ENCODE results near the gene OR2M3. TPM values are rescaled to one million over a fixed set of nuclear protein-coding genes. Genes with fewer than 3 reads are reported as not detected.
"Not testable (repeated sequence)": the region's sequence is repeated elsewhere in the genome, so short reads cannot be mapped to it uniquely, and the experiment has no call there.

The OR2M3 gene
- total RNA-seq (2014; rRNA removed; shearing (Covaris generic)), result 0.04 TPM in 1 of 2 replicates, not detected in the other

GRCh38 chr1:248196965-248197364 is at the start of gene OR2M3:
Gene OR2M3 (plus strand): TSS chr1:248197265. CDS start chr1:248203068, 5,803 bp downstream.
- no peak for DNase-seq (ENCODE audit: low spot score)

DNA sequence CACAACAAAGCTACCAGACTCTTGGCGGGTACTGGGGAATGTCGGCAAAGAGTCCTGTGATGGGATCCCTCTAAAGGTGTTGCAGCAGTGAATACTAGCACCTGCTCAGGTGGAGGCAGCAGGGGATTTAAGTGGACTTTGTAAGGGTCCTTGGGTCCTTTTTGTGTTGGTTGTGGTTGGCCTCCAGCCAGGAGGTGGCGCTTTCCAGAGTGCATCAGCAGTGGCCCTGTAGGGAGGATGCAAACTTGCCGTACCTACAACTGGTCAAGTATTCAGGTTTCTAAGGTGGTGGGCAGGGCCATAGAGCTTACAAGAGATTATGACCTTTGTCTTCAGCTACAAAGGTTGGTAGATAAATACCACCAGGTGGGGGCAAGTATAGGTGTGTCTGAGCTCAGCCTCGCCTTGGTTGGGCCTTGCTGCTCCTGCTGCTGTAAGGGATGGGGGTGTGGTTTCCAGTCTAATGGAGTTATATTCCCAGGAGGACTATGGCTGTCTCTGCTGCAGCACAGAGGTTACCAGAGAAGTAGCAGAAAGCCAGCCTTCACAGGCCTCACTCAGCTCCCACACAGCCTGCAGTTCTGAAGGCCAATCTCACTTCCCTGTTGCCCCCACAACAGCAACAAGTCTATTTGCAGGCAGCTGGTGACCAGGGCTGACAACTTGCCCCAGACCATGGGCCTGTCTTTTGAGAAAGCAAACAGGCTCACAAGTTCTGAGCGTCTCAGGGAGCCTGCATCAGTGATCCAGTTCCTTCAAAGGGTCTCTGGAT is 44.8 kb upstream of the OR2M3 start:
- no peak for DNase-seq (ENCODE audit: low spot score)

DNA sequence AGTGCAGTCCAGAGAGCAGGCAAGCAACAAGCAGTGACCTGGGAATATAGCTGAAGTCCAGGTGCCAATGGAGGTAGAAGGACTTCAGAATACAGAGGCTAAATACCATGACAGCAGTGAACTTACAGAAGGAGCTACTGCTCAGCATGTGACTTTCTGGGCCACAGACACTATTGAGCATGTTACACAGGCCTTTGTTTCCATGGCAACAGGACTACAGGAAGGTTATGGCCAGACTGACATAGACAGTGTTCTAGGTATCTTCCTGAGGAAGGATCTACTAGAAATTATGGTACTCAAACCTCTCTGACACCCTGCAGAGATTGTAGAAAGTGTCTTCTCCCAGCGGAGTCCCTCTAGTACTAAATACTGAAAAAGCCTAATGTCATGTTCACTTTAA is 41.1 kb upstream of the OR2M3 start:
- DNase-seq (ENCODE audit: low spot score), result no peak

GRCh38 chr1:248158758-248159157 is 38.3 kb upstream of the OR2M3 start:
- DNase-seq (ENCODE audit: low spot score), result no peak

DNA sequence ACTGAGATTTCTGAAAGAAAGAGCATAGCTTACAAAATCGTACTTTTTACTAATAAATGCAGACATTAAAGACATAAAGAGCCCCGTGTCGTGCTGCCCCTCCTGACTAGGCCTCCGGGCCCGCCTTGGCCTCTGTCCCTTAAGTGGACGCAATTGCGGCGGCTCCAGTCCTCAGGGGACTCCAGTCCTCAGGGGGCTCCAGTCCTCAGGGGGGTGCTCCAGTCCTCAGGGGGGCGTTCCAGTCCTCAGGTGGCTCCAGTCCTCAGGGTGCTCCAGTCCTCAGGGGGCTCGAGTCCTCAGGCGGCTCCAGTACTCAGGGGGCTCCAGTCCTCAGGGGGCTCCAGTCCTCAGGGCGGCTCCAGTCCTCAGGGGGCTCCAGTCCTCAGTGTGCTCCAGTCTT is 33.0 kb upstream of the OR2M3 start:
- no peak for DNase-seq (ENCODE audit: low spot score)

- DNase-seq (ENCODE audit: low spot score), result peak; percentile 10
Observed at GRCh38 chr1:248165186-248165585, 31.9 kb upstream of the OR2M3 start.

DNA sequence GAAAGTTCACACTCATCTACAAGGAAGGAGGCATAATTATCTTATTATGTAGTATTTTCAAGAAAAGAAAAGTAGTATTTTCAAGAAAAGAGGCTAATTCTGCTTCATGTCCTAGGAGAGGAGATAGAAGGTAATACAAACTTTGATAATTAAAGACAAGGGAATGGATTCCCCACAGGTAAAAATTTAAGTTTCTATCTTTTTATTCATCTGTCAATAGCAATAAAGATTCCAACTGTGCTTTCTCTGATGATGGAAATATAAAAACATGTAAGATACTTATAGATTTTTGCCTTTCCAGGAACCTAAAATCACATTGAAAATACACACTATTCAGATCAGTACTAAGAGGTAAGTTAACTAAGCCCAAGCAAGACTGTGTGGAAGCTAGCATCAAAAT is 22.5 kb upstream of the OR2M3 start, which contains the start of gene OR2M2:
OR2M2 (plus strand) TSS at position 301 of the 400 bp plus-strand sequence. CDS start 5,165 bp downstream, outside the sequence.
- no peak for DNase-seq (ENCODE audit: low spot score)

GRCh38 chr1:248183996-248184395 is 13.1 kb upstream of the OR2M3 start:
- no peak for DNase-seq (ENCODE audit: low spot score)

DNA sequence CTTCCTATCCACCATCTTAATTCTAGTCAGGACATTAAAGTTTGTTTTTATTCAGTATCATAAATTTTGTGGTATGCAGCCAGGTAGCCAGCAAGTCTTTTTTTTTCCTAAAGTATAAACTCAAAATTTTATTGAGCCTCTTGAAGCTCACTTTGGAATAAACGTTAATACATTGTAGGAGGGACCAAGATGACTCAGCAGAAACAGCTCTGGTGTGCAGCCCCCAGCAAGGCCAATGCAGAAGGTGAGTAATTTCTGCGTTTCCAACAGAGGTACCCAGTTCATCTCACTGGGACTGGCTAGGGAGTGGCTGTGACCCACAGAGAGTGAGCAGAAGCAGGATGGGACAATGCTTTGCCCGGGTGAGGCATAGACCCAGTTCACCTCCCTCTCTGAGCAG is 9.7 kb upstream of the OR2M3 start:
- DNase-seq (ENCODE audit: low spot score), result no peak

GRCh38 chr1:248189026-248189425 is 8.0 kb upstream of the OR2M3 start:
- no peak for DNase-seq (ENCODE audit: low spot score)

- no peak for DNase-seq (ENCODE audit: low spot score)
Observed at GRCh38 chr1:248194117-248194516, 2.9 kb upstream of the OR2M3 start.

DNA sequence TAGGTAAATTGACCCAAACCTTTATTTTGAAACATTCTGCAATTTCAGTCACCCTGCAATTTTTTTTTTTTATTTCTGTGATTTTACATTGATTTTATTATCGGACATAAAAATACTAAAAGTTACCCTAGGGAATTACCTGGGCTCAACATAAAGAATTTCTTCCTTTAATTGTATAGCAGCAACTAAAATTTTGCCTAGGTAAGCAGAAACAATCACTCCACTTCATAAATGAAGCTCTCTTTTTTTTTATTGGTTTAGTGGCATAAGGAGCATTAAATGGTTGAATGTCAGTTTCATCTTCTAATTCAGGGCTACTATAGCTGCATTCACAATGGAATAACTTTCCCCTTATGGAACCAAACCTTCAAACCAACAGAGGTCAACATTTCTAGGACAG is 18.8 kb downstream of the OR2M3 start:
- no peak for DNase-seq (ENCODE audit: low spot score)

- no peak for DNase-seq (ENCODE audit: low spot score)
Observed at GRCh38 chr1:248225537-248225936, 28.5 kb downstream of the OR2M3 start.

DNA sequence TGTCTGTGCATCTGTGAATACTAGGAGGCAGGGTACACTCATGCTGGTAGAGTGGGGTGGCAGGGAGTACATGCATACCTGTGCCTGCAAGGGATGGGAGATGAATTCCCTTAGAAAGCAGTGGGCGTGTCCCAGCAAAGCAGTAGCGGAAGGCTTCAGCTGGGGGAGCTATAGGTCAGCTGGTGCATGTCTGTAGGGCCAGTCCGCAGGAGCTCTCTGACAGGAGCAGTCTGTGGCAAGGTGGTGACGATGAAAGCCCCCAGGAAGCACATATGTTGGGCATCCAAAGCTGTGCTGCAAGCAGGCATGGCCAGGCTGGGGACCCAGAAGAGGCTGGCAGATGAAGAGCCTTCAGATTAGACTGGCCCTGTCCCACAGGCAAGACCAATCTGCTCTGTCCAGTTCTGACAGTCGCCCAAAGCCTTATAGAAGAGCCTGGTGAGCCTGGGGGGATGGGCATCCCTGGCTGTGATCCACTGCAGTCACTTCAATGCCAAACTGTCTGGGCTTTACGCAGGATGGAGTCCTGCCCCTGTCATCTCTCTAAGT is 32.4 kb downstream of the OR2M3 start:
- DNase-seq (ENCODE audit: low spot score), result no peak

DNA sequence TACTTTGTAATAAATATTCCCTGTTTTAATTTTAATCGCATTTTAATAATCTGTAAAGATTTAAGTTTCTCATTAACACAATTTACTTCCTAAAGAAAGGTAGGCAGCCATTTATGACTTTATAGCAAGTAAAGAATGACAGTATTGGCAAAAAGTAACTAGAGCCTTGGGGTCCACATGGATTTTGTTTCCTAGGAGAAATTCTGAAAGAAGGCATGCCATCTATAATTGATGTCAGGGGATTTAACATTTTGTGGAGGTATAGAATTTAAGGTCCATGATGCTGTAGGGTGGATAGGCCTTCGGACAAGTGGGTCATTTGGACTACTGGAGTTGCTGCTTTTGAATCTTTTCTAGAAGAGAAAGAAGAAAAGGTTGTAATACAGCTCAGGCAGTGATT is 34.1 kb downstream of the OR2M3 start, which contains the start of gene OR2M4:
OR2M4 (plus strand) TSS at position 301 of the 400 bp plus-strand sequence. CDS start 7,512 bp downstream, outside the sequence.
- DNase-seq (ENCODE audit: low spot score), result no peak

DNA sequence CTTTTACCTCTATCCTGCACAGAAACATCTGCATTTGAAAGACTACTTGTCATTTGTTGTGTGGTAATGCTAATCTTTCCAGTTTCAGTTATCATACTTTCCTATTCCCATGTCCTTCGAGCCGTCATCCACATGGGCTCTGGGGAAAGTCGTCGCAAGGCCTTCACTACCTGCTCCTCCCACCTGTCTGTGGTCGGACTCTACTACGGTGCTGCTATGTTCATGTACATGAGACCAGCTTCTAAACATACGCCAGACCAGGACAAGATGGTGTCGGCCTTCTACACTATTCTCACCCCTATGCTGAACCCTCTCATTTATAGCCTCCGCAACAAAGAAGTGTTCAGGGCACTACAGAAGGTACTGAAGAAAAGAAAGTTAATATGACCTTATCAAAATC is 42.4 kb downstream of the OR2M3 start:
- DNase-seq (ENCODE audit: low spot score), result no peak

DNA sequence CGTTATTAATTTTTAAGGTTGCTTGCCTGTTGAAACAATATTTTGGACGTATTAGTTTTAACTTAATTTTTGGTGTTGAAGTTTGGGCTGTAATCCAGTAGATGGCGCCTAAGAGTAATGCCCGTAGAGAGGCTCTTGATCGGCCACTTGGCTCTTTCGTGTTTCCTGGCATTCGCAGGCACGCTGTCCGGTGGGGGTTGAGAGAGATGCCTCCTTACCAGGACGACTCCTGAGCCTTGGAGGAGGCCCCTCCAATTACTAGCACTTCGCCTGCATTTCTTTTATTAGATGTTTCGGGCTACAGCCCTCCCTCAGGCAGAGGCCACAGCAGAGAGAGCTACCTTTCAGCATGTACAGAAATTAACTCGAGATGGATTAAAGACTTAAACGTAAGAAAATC is 46.1 kb downstream of the OR2M3 start:
- peak; percentile 50 for DNase-seq (ENCODE audit: low spot score)

DNA sequence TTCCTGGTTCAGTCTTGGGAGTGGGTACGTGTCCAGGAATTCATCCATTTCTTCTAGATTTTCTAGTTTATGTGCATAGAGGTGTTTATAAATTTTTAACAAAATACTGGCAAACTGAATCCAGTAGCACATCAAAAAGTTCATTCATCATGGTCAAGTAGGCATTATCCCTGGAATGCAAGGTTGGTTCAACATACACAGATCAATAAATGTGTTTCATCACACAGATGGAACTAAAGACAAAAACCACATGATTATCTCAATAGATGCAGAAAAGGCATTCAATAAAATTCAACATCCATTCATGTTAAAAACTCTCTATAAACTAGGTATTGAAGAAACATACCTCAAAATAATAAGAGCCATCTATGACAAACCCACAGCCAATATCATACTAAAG is 62.2 kb downstream of the OR2M3 start:
- not testable (repeated sequence) for DNase-seq (ENCODE audit: low spot score)

Other genes with a start within 250 kb of the OR2M3 start
- gene OR2L8, start 248.4 kb upstream of the OR2M3 start, total RNA-seq (2014; rRNA removed; shearing (Covaris generic)), result not detected in 2 replicates
- gene OR2AK2, start 232.0 kb upstream of the OR2M3 start, total RNA-seq (2014; rRNA removed; shearing (Covaris generic)), result not detected in 2 replicates
- not detected in 2 replicates for gene OR2L5, start 183.6 kb upstream of the OR2M3 start, total RNA-seq (2014; rRNA removed; shearing (Covaris generic))
- gene OR2L2, start 167.2 kb upstream of the OR2M3 start, total RNA-seq (2014; rRNA removed; shearing (Covaris generic)), result not detected in 2 replicates
- not detected in 2 replicates for gene OR2L3, start 150.4 kb upstream of the OR2M3 start, total RNA-seq (2014; rRNA removed; shearing (Covaris generic))
- gene OR2L13, start 102.1 kb upstream of the OR2M3 start, total RNA-seq (2014; rRNA removed; shearing (Covaris generic)), result 0.12 TPM in 1 of 2 replicates, not detected in the other
- not detected in 2 replicates for gene OR2M5, start 52.1 kb upstream of the OR2M3 start, total RNA-seq (2014; rRNA removed; shearing (Covaris generic))
- not detected in 2 replicates for gene OR2M2, start 22.4 kb upstream of the OR2M3 start, total RNA-seq (2014; rRNA removed; shearing (Covaris generic))
- gene OR2M4, start 34.2 kb downstream of the OR2M3 start, total RNA-seq (2014; rRNA removed; shearing (Covaris generic)), result not detected in 2 replicates
- 0.79 TPM in 1 of 2 replicates, not detected in the other for gene OR2T33, start 80.7 kb downstream of the OR2M3 start, total RNA-seq (2014; rRNA removed; shearing (Covaris generic))
- gene OR2T12, start 106.2 kb downstream of the OR2M3 start, total RNA-seq (2014; rRNA removed; shearing (Covaris generic)), result not detected in 2 replicates
- gene OR2M7, start 127.3 kb downstream of the OR2M3 start, total RNA-seq (2014; rRNA removed; shearing (Covaris generic)), result not detected in 2 replicates
- not detected in 2 replicates for gene OR14C36, start 151.5 kb downstream of the OR2M3 start, total RNA-seq (2014; rRNA removed; shearing (Covaris generic))
- gene OR2T4, start 164.4 kb downstream of the OR2M3 start, total RNA-seq (2014; rRNA removed; shearing (Covaris generic)), result 0.31 TPM in 1 of 2 replicates, not detected in the other
- gene OR2T6, start 178.5 kb downstream of the OR2M3 start, total RNA-seq (2014; rRNA removed; shearing (Covaris generic)), result not detected in 2 replicates
- not detected in 2 replicates for gene OR2T1, start 205.8 kb downstream of the OR2M3 start, total RNA-seq (2014; rRNA removed; shearing (Covaris generic))
- gene OR2T2, start 248.4 kb downstream of the OR2M3 start, total RNA-seq (2014; rRNA removed; shearing (Covaris generic)), result not detected in 2 replicates

Measured in H4 (cell line).